IPS-NIHi11 (cell line): ENCODE measurements around the gene LRRTM2.
"Not testable (repeated sequence)": the region's sequence is repeated elsewhere in the genome, so short reads cannot be mapped to it uniquely, and the experiment has no call there.

Experiments
- DNase-seq: peaks from one replicate; pipeline ENCODE4 v3.0.0; 2012; ENCODE audit warnings: mixed read lengths, low spot score

The LRRTM2 gene

GRCh38 chr5:138837160-138837559 is 38.0 kb downstream of the LRRTM2 start:
- DNase-seq: no peak

GRCh38 chr5:138834853-138835252 is 40.3 kb downstream of the LRRTM2 start:
- not testable (repeated sequence) for DNase-seq

- no peak for DNase-seq
Observed at GRCh38 chr5:138833726-138834480, 41.2 kb downstream of the LRRTM2 start.

GRCh38 chr5:138833080-138833479 is 42.1 kb downstream of the LRRTM2 start:
- DNase-seq: no peak

- DNase-seq: no peak
Observed at GRCh38 chr5:138832218-138832617, 42.9 kb downstream of the LRRTM2 start.

- DNase-seq: no peak
Observed at GRCh38 chr5:138831703-138832102, 43.4 kb downstream of the LRRTM2 start.

- DNase-seq: no peak
Observed at GRCh38 chr5:138829341-138829740, 45.8 kb downstream of the LRRTM2 start.

GRCh38 chr5:138828556-138828955 is 46.6 kb downstream of the LRRTM2 start:
- no peak for DNase-seq

- DNase-seq: no peak
Observed at GRCh38 chr5:138824924-138825863, 49.9 kb downstream of the LRRTM2 start.

GRCh38 chr5:138824516-138824915 is 50.6 kb downstream of the LRRTM2 start:
- DNase-seq: no peak

- DNase-seq: no peak
Observed at GRCh38 chr5:138820695-138821094, 54.4 kb downstream of the LRRTM2 start.

- DNase-seq: peak; percentile 20
Observed at GRCh38 chr5:138819081-138819480, 56.1 kb downstream of the LRRTM2 start.
